Natural killer cell (primary cell): ENCODE data around the gene DYNC2H1. TPM values are rescaled to one million over a fixed set of nuclear protein-coding genes. Genes with fewer than 3 reads are reported as not detected.

ENCODE experiments used
- ATAC-seq, 3 donors: fragments of 150-1000 bp in 2 of 3; fragments of 200-7000 bp in 1 of 3; cut with Tn5 transposase; 1 replicate in 1 of 3; 2 replicates in 2 of 3; pipeline ENCODE4 v1.10.0; 2021; ENCODE audit warnings: mild to moderate bottlenecking in 2 of 3, moderate library complexity in 2 of 3
- DNase-seq, 2 donors: peaks; one replicate each; pipeline versions ENCODE4 v3.0.0 to v3.0.0-alpha.2; 2013 to 2021; ENCODE audit warnings: mixed read lengths in 1 of 2
- H3K27ac ChIP-seq: one replicate; pipeline ENCODE4 v1.5.1; 2013; ENCODE audit warnings: mild to moderate bottlenecking, low read length
- H3K27me3 ChIP-seq: one replicate; pipeline ENCODE4 v1.6.1; 2013; ENCODE audit warnings: low read length; ENCODE audit not compliant: control insufficient read depth, insufficient read depth
- H3K36me3 ChIP-seq: one replicate; pipeline ENCODE4 v1.6.1; 2013; ENCODE audit warnings: low read length; ENCODE audit not compliant: control insufficient read depth, insufficient read depth
- H3K4me1 ChIP-seq: one replicate; pipeline ENCODE4 v1.6.1; 2013; ENCODE audit warnings: low read length; ENCODE audit not compliant: control insufficient read depth, insufficient read depth
- H3K4me3 ChIP-seq: one replicate; pipeline ENCODE4 v1.5.1; 2013; ENCODE audit warnings: low read length
- H3K9me3 ChIP-seq: one replicate; pipeline ENCODE4 v1.6.1; 2013; ENCODE audit warnings: low read length; ENCODE audit not compliant: control insufficient read depth, insufficient read depth
- H3K27ac Mint-ChIP-seq, 2 donors: one replicate each; pipeline ENCODE4 v1.8.0; 2022; ENCODE audit warnings: mild to moderate bottlenecking in 2 of 2, mixed read lengths in 2 of 2, moderate library complexity in 1 of 2
- H3K27me3 Mint-ChIP-seq, 2 donors: one replicate each; pipeline ENCODE4 v1.8.0; 2022; ENCODE audit warnings: low read depth in 2 of 2, mixed read lengths in 2 of 2
- H3K36me3 Mint-ChIP-seq: one replicate; pipeline ENCODE4 v1.8.0; 2022; ENCODE audit warnings: mixed read lengths
- H3K4me1 Mint-ChIP-seq, 2 donors: one replicate each; pipeline ENCODE4 v1.8.0; 2022; ENCODE audit warnings: mixed read lengths in 2 of 2
- H3K4me3 Mint-ChIP-seq: one replicate; pipeline ENCODE4 v1.8.0; 2022; ENCODE audit warnings: mild to moderate bottlenecking, moderate library complexity, mixed read lengths
- H3K9me3 Mint-ChIP-seq, 2 donors: one replicate each; pipeline ENCODE4 v1.8.0; 2022; ENCODE audit warnings: mixed read lengths in 2 of 2
- WGBS: methylation state at CpG from one replicate; pipeline ENCODE4 v1.1.7; 2013; ENCODE audit warnings: missing lambda C conversion rate; ENCODE audit not compliant: insufficient coverage; 5-methylcytosine and 5-hydroxymethylcytosine counted together
- intact Hi-C: fragments of 100-400 bp; cut with micrococcal nuclease; formaldehyde crosslinking; loops from one replicate; pipeline ENCODE4 v1.14.2; 2022
- total RNA-seq, 4 donors: library from RNA; stranded (reverse); fragments of 120-200 nt in 1 of 4; gene quantifications; one replicate each; pipeline versions ENCODE4 v1.2.3 to v1.2.4, GENCODE V29; 2013 to 2022
- TF ChIP-seq, protein P1 (sequence below): fragments of 200-600 bp; IDR thresholded peaks from one replicate; pipeline ENCODE4 v1.8.0; 2022; ENCODE audit warnings: antibody characterized with exemption

DYNC2H1 gene
- total RNA-seq, 3 donors from 2014 or later (not counting 1 experiment from before 2014, with no cell fraction given), result 4.1 to 7.5 (median 4.4) TPM

GRCh38 chr11:103359216-103359615 is 250.0 kb downstream of the DYNC2H1 start:
- Histone ChIP-seq H3K9me3 (no peaks in the 10 kb centered on the region), H3K4me3 (no peak overlapping the region), H3K27me3 (no peaks in the 10 kb centered on the region), H3K27ac (no peak overlapping the region), H3K4me1 (no peaks in the 10 kb centered on the region), H3K36me3 (no peaks in the 10 kb centered on the region)
- Mint-ChIP-seq H3K27me3 (no peaks in the 10 kb centered on the region), H3K27ac (no peak overlapping the region), H3K4me1 (no peaks in the 10 kb centered on the region), H3K9me3 (peaks cover 3% of the 10 kb centered on the region in 2 donors), H3K4me3 (no peak overlapping the region), H3K36me3 (peaks cover 5% of the 10 kb centered on the region)
- TF ChIP-seq, protein P1, sequence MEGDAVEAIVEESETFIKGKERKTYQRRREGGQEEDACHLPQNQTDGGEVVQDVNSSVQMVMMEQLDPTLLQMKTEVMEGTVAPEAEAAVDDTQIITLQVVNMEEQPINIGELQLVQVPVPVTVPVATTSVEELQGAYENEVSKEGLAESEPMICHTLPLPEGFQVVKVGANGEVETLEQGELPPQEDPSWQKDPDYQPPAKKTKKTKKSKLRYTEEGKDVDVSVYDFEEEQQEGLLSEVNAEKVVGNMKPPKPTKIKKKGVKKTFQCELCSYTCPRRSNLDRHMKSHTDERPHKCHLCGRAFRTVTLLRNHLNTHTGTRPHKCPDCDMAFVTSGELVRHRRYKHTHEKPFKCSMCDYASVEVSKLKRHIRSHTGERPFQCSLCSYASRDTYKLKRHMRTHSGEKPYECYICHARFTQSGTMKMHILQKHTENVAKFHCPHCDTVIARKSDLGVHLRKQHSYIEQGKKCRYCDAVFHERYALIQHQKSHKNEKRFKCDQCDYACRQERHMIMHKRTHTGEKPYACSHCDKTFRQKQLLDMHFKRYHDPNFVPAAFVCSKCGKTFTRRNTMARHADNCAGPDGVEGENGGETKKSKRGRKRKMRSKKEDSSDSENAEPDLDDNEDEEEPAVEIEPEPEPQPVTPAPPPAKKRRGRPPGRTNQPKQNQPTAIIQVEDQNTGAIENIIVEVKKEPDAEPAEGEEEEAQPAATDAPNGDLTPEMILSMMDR, result no peak
- 95% methylated on average over 3 of the region's 4 CpGs for WGBS
- DNase-seq, result no peak
- intact Hi-C loops, result no loop called here
- ATAC-seq, result no peak

- intact Hi-C loops, result no loop called here
- DNase-seq (no peak), ATAC-seq (no peak)
- Histone ChIP-seq H3K27me3 (no peaks in the 10 kb centered on the region), H3K9me3 (no peaks in the 10 kb centered on the region), H3K27ac (no peak overlapping the region), H3K4me1 (no peaks in the 10 kb centered on the region), H3K4me3 (no peak overlapping the region), H3K36me3 (no peaks in the 10 kb centered on the region)
- Mint-ChIP-seq H3K4me3 (no peak overlapping the region), H3K27me3 (no peaks in the 10 kb centered on the region), H3K27ac (no peak overlapping the region), H3K9me3 (peaks cover 3 to 7% of the 10 kb centered on the region in 2 donors), H3K4me1 (no peaks in the 10 kb centered on the region), H3K36me3 (no peaks in the 10 kb centered on the region)
- TF ChIP-seq, protein P1, result no peak
- 100% methylated on average over 1 of the region's 1 CpG for WGBS
These were observed 255.5 kb downstream of the DYNC2H1 start for GRCh38 chr11:103364687-103365086.

DNA sequence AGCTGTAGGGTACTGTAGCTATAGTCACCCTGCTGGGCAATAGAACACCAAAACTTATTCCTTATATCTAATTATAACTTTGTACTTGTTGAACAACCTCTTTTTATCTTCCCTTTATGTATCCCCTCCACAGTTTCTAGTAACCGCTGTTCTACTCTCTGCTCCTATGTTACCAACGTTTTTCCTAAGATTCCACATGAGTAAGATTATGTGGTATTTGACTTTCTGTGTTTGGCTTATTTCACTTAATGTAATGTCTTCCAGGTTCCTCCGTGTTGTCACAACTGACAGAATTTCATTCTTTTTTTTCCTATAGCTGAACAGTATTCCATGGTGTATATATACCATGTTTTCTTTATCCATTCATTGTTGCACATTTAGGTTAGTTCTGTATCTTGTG is 258.4 kb downstream of the DYNC2H1 start:
- no peaks in the 10 kb centered on the region for H3K27me3 ChIP-seq
- no peaks in the 10 kb centered on the region for H3K27me3 Mint-ChIP-seq
- no peak overlapping the region for H3K27ac Mint-ChIP-seq
- intact Hi-C loops, result no loop called here
- DNase-seq, result no peak
- ATAC-seq, result no peak
- no peaks in the 10 kb centered on the region for H3K4me1 Mint-ChIP-seq
- H3K36me3 ChIP-seq, result no peaks in the 10 kb centered on the region
- peaks cover 6% of the 10 kb centered on the region for H3K9me3 ChIP-seq
- no peaks in the 10 kb centered on the region for H3K4me1 ChIP-seq
- H3K27ac ChIP-seq, result no peak overlapping the region
- H3K9me3 Mint-ChIP-seq, result peaks cover 2 to 4% of the 10 kb centered on the region in 2 donors
- H3K4me3 Mint-ChIP-seq, result no peak overlapping the region
- no peak overlapping the region for H3K4me3 ChIP-seq
- WGBS, result no CpG with 5 or more reads among the region's 3 CpGs
- TF ChIP-seq, protein P1, result no peak
- no peaks in the 10 kb centered on the region for H3K36me3 Mint-ChIP-seq

DNA sequence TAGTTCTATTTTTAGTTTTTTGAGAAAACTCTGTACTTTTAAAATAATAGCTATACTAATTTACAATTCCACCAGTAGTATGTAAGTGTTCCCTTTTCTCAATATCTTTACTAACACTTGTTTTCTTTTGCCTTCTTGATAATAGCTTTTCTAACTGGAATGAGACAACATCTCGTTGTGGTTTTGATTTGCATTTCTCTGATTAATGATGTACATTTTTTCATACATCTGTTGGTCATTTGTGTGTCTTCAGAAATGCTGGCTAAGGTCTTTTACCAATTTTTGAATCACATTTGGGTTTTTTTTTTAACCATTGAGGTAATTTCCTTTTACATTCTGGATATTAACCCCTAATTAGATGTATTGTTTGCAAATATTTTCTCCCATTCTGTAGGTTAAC is 258.9 kb downstream of the DYNC2H1 start:
- TF ChIP-seq, protein P1, result no peak
- no peak overlapping the region for H3K27ac ChIP-seq
- Mint-ChIP-seq H3K9me3 (peaks cover 3 to 4% of the 10 kb centered on the region in 2 donors), H3K27me3 (no peaks in the 10 kb centered on the region), H3K27ac (no peak overlapping the region), H3K4me1 (no peaks in the 10 kb centered on the region), H3K36me3 (no peaks in the 10 kb centered on the region), H3K4me3 (no peak overlapping the region)
- intact Hi-C loops, result no loop called here
- no peaks in the 10 kb centered on the region for H3K4me1 ChIP-seq
- H3K27me3 ChIP-seq, result no peaks in the 10 kb centered on the region
- no peaks in the 10 kb centered on the region for H3K36me3 ChIP-seq
- peaks cover 6% of the 10 kb centered on the region for H3K9me3 ChIP-seq
- no peak for DNase-seq
- no peak overlapping the region for H3K4me3 ChIP-seq
- WGBS, result no CpG with 5 or more reads among the region's 1 CpG
- no peak for ATAC-seq
